Caco-2 (cell line): ENCODE measurements around the gene NECAP2. TPM values are rescaled to one million over a fixed set of nuclear protein-coding genes. Genes with fewer than 3 reads are reported as not detected.
"Not testable (repeated sequence)": the region's sequence is repeated elsewhere in the genome, so short reads cannot be mapped to it uniquely, and the experiment has no call there.

Experiments
- BruUV-seq: library from RNA; stranded (reverse); fragments of 400-500 nt; replicated peaks from 2 replicates; lab custom pipeline; 2021; lab: Mats Ljungman, UMichigan
- CTCF ChIA-PET: fragments of 300-600 bp; sonication (Branson Sonifier 250); formaldehyde crosslinking; loops from one replicate; lab custom pipeline; 2022; ENCODE audit warnings: antibody characterized with exemption; lab: Charles Lee
- POLR2A ChIA-PET: fragments of 300-600 bp; sonication (Branson Sonifier 250); formaldehyde crosslinking; loops from one replicate; lab custom pipeline; 2022; ENCODE audit warnings: antibody characterized with exemption; lab: Charles Lee
- DNase-seq, 2 experiments: peaks; one replicate each; pipeline versions ENCODE4 v3.0.0 to v3.0.0-alpha.2; 2020 to 2022
- H3K27me3 ChIP-seq: replicated peaks from 2 replicates; pipeline ENCODE4 v1.6.0; 2011; ENCODE audit warnings: low read length; ENCODE audit not compliant: control insufficient read depth, insufficient read depth
- H3K36me3 ChIP-seq: 2 replicates; pipeline ENCODE4 v1.5.1; 2011; ENCODE audit warnings: low read length; ENCODE audit not compliant: control insufficient read depth, insufficient read depth
- H3K4me1 ChIP-seq: fragments of 250-450 bp; sonication (Bioruptor Pico); 2 replicates; pipeline ENCODE4 v1.5.1; 2020; ENCODE audit warnings: mild to moderate bottlenecking
- H3K4me3 ChIP-seq: 2 replicates; pipeline ENCODE4 v1.5.1; 2011; ENCODE audit warnings: low read depth, mild to moderate bottlenecking, control low read depth, low read length
- H3K9me3 ChIP-seq: fragments of 250-450 bp; sonication (Bioruptor Pico); 2 replicates; pipeline ENCODE4 v1.5.1; 2020; ENCODE audit warnings: mild to moderate bottlenecking, moderate library complexity
- H3K27ac Mint-ChIP-seq: one replicate; pipeline ENCODE4 v1.8.0; 2022; ENCODE audit warnings: mixed read lengths; ENCODE audit not compliant: unreplicated experiment
- H3K27me3 Mint-ChIP-seq: one replicate; pipeline ENCODE4 v1.8.0; 2022; ENCODE audit warnings: mixed read lengths; ENCODE audit not compliant: insufficient read depth, unreplicated experiment
- H3K36me3 Mint-ChIP-seq: one replicate; pipeline ENCODE4 v1.8.0; 2022; ENCODE audit warnings: mild to moderate bottlenecking, mixed read lengths; ENCODE audit not compliant: insufficient read depth, unreplicated experiment
- H3K4me1 Mint-ChIP-seq: one replicate; pipeline ENCODE4 v1.8.0; 2022; ENCODE audit warnings: low read depth, mixed read lengths; ENCODE audit not compliant: unreplicated experiment
- H3K4me3 Mint-ChIP-seq: one replicate; pipeline ENCODE4 v1.8.0; 2022; ENCODE audit warnings: mild to moderate bottlenecking, moderate library complexity, mixed read lengths; ENCODE audit not compliant: unreplicated experiment
- H3K9me3 Mint-ChIP-seq: one replicate; pipeline ENCODE4 v1.8.0; 2022; ENCODE audit warnings: mixed read lengths; ENCODE audit not compliant: unreplicated experiment
- intact Hi-C: fragments of 100-400 bp; cut with micrococcal nuclease; formaldehyde crosslinking; loops from one replicate; pipeline ENCODE4 v1.10.0; 2022; ENCODE audit not compliant: unreplicated experiment
- total RNA-seq: library from RNA; stranded (reverse); gene quantifications from 2 replicates; pipeline ENCODE4 v1.2.3, GENCODE V29; 2022
- TF ChIP-seq, protein P1 (sequence below), 2 experiments: fragments of 200-600 bp in 1 of 2; IDR thresholded peaks; 1 replicate in 1 of 2; 2 replicates in 1 of 2; pipeline versions ENCODE4 v1.5.1 to v1.8.0; 2011 to 2022; ENCODE audit warnings: antibody characterized with exemption in 1 of 2, control low read depth in 1 of 2, inconsistent platforms in 1 of 2, low read depth in 1 of 2, low read length in 1 of 2, mild to moderate bottlenecking in 1 of 2, moderate library complexity in 1 of 2; ENCODE audit not compliant: insufficient read depth in 1 of 2, severe bottlenecking in 1 of 2, unreplicated experiment in 1 of 2

The NECAP2 gene
- total RNA-seq, 1 experiment from 2014 or later, result 29.4 TPM

DNA sequence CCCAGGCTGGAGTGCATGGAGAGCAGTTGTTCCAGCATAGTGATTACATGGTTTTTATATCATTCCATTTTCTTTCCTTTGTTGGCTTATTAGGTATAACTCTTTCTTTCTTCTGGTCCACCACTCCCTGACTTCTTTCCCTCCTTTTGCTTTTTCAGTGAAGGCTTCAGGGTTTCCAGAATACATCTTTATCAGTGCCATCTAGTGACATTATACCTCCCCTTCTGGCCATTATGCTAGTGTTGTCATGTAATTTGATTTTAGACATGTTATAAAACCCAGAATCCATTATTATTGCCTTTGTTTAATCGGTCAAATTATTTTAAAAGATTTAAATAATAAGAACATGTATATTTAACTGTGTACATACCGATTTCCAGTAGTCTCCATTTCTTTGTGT is 63.0 kb downstream of the NECAP2 start:
- BruUV-seq, result no TSS peak
- H3K4me1 Mint-ChIP-seq, result no peaks in the 10 kb centered on the region
- no peaks in the 10 kb centered on the region for H3K27me3 Mint-ChIP-seq
- H3K4me3 Mint-ChIP-seq, result no peak overlapping the region
- no peak for DNase-seq
- ChIA-PET CTCF (no interaction called here), POLR2A (no interaction called here)
- Histone ChIP-seq H3K4me3 (no peak overlapping the region), H3K9me3 (no peaks in the 10 kb centered on the region; the same call in 1 of the 2 replicates), H3K27me3 (no peaks in the 10 kb centered on the region), H3K36me3 (no peaks in the 10 kb centered on the region), H3K4me1 (no peaks in the 10 kb centered on the region)
- H3K9me3 Mint-ChIP-seq, result no peaks in the 10 kb centered on the region
- no peak overlapping the region for H3K27ac Mint-ChIP-seq
- H3K36me3 Mint-ChIP-seq, result no peaks in the 10 kb centered on the region
- intact Hi-C loops, result no loop called here
- TF ChIP-seq, protein P1, sequence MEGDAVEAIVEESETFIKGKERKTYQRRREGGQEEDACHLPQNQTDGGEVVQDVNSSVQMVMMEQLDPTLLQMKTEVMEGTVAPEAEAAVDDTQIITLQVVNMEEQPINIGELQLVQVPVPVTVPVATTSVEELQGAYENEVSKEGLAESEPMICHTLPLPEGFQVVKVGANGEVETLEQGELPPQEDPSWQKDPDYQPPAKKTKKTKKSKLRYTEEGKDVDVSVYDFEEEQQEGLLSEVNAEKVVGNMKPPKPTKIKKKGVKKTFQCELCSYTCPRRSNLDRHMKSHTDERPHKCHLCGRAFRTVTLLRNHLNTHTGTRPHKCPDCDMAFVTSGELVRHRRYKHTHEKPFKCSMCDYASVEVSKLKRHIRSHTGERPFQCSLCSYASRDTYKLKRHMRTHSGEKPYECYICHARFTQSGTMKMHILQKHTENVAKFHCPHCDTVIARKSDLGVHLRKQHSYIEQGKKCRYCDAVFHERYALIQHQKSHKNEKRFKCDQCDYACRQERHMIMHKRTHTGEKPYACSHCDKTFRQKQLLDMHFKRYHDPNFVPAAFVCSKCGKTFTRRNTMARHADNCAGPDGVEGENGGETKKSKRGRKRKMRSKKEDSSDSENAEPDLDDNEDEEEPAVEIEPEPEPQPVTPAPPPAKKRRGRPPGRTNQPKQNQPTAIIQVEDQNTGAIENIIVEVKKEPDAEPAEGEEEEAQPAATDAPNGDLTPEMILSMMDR (IDR thresholded peaks at IDR 0.05; ENCODE audit: insufficient read depth in 1 of 2, low read depth in 1 of 2, low read length in 1 of 2, severe bottlenecking in 1 of 2, unreplicated experiment in 1 of 2), result no peak

DNA sequence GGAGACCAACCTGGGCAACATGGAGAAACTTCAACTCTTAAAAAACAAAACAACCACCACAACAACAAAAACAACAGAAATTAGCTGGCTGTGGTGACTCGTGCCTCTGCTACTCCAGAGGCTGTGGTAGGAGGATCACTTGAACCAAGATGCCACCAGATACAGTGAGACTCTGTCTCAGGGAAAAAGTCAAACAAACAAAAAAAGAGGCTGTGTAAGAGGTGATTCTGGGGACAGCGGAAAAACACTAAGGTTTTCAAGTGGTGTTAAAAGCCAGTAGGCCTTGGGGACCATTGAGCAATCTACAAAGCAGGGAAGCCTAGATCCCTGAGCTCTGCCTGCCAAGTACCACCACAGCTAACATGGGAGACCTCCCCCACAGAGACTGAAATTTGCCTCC is 65.3 kb downstream of the NECAP2 start:
- H3K9me3 ChIP-seq, H3K4me3 Mint-ChIP-seq, H3K4me1 ChIP-seq, H3K27me3 Mint-ChIP-seq, H3K27me3 ChIP-seq, POLR2A ChIA-PET, H3K9me3 Mint-ChIP-seq, H3K36me3 Mint-ChIP-seq, CTCF ChIA-PET, BruUV-seq, intact Hi-C loops, H3K4me1 Mint-ChIP-seq, H3K4me3 ChIP-seq, DNase-seq, H3K36me3 ChIP-seq, H3K27ac Mint-ChIP-seq: not testable (repeated sequence)

DNA sequence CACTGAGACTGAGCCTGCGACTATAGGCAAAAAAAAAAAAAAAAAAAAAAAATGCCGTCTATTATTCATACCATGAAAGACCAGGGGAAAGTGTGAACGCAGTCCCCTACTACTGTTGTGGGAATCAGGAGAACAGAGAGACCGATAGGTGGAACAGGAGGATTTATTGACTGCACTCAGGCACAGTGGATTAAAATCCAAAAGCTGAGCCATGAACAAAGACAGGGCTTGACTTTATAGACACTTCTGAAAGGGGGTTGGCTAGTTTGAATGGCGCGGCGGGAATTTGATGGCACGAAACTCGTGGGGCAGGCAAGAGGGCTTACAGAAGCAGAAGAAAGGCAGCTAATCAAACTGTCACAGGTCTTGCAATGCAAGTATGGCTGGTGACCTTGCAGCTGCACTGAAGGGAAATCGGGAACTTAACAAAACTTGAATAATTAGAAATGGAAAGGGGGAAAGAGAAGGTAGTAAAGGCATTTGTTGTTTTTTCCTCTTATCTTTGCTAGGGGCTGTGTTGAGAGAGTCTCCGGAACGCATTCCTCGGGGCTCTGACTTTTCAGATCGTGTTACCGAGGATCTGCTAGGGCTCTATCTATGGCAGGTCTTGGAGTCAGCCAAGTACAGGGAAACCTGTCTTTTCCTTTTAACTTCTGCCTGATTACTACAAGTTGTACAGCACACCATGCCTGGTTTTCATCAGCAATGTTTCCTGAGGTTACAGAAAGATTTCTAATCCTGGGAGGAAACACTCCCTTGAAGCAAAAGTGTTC is 66.0 kb downstream of the NECAP2 start:
- H3K27ac Mint-ChIP-seq, H3K9me3 Mint-ChIP-seq, BruUV-seq, intact Hi-C loops, H3K27me3 Mint-ChIP-seq, H3K4me1 ChIP-seq, H3K36me3 ChIP-seq, H3K4me3 ChIP-seq, H3K36me3 Mint-ChIP-seq, H3K27me3 ChIP-seq, H3K4me1 Mint-ChIP-seq, H3K4me3 Mint-ChIP-seq, CTCF ChIA-PET, POLR2A ChIA-PET, H3K9me3 ChIP-seq: not testable (repeated sequence)
- DNase-seq, result peak in 1 of 2 experiments; percentile 14

DNA sequence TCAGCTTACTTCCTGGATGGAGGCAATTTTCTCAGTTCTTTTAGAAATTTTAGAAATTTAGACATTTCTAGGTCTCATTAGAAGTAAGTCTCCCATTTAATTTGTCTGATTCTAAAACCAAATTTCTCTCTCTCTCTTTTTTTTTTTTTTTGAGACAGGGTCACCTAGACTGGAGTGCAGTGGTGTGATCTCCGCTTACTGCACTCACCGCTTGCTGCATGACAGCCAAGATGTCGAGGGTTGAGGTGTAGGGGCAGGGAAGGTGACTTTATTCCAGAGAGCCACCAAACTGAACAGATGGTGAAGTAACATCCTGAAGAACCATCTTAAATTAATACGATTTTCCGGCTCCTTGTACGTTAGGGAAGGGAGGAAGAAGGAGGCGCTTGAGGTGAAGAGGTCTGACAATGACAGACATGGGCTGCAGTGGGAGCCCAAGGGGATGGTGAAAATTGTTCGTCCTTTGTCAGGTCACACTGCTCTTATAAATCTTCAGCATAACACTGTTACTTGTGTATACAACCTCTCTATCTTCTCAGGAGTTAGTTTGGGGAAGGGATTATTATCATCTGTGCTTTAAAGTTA is 68.4 kb downstream of the NECAP2 start:
- H3K9me3 ChIP-seq, H3K9me3 Mint-ChIP-seq, H3K4me1 Mint-ChIP-seq, H3K27ac Mint-ChIP-seq, H3K27me3 Mint-ChIP-seq, H3K4me1 ChIP-seq, BruUV-seq, H3K4me3 ChIP-seq, POLR2A ChIA-PET, H3K4me3 Mint-ChIP-seq, H3K27me3 ChIP-seq, H3K36me3 ChIP-seq, H3K36me3 Mint-ChIP-seq, intact Hi-C loops: not testable (repeated sequence)
- CTCF ChIA-PET, result interaction anchor here (0.7 kb wide), 1 partner anchor 103 kb away, joined by 6 read pairs; no protein-coding TSS in a partner anchor
- peak in 1 of 2 experiments; percentile 53 for DNase-seq

Other genes with a start within 250 kb of the NECAP2 start
- gene ARHGEF19, start 228.1 kb upstream of the NECAP2 start, total RNA-seq, result 7.7 and 8.0 TPM in 2 replicates
- 2.1 and 4.2 TPM in 2 replicates for gene CPLANE2, start 203.5 kb upstream of the NECAP2 start, total RNA-seq
- gene FBXO42, start 88.2 kb upstream of the NECAP2 start, total RNA-seq, result 11.3 TPM in 2 replicates
- gene SZRD1, start 73.5 kb upstream of the NECAP2 start, total RNA-seq, result 93.8 and 98.7 TPM in 2 replicates
- gene SPATA21, start 3.3 kb upstream of the NECAP2 start, total RNA-seq, result not detected in 2 replicates
- 1,622 and 1,638 TPM in 2 replicates for gene RNU1-1, start 73.6 kb downstream of the NECAP2 start, total RNA-seq
- gene NBPF1, start 172.8 kb downstream of the NECAP2 start, total RNA-seq, result 51.1 and 59.3 TPM in 2 replicates
- gene RNU1-3, start 226.2 kb downstream of the NECAP2 start, total RNA-seq, result 1,622 and 1,638 TPM in 2 replicates